HG02870 (cell line): ENCODE results near the gene SFN.
"Not testable (repeated sequence)": the region's sequence is repeated elsewhere in the genome, so short reads cannot be mapped to it uniquely, and the experiment has no call there.

Experiments used
- ATAC-seq: cut with Tn5 transposase; IDR thresholded peaks from one replicate; pipeline ENCODE4 v1.9.1; 2021; ENCODE audit warnings: mild to moderate bottlenecking, moderate library complexity; ENCODE audit not compliant: unreplicated experiment

Gene SFN

DNA sequence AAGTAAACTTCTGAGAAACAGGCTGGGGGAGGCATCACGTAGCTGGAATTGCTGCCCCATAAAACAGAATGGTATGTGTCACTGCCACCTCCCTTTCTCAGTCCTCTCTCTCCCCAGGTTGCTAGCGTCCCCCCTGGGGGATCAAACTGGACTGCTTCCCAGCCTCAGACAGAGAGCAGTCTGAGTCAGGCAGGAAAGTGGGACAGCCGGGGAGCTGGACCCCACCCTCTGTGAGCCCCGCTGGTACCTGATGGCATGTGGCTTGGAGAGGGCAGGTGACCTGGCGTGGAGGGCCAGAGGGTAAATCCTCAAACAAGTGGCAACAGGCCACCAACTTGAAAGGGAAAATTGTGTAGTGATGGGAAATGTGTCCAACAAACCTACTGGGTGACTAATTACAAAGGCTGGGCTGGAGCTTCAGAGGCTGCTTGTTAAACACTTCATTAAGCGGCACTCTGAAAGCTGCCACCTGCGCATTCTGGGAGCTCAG, 1.0 kb upstream of the SFN start:
- no peak for ATAC-seq

DNA sequence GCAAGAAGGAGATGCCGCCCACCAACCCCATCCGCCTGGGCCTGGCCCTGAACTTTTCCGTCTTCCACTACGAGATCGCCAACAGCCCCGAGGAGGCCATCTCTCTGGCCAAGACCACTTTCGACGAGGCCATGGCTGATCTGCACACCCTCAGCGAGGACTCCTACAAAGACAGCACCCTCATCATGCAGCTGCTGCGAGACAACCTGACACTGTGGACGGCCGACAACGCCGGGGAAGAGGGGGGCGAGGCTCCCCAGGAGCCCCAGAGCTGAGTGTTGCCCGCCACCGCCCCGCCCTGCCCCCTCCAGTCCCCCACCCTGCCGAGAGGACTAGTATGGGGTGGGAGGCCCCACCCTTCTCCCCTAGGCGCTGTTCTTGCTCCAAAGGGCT, 732 bp downstream of the SFN start:
- ATAC-seq, result no peak

DNA sequence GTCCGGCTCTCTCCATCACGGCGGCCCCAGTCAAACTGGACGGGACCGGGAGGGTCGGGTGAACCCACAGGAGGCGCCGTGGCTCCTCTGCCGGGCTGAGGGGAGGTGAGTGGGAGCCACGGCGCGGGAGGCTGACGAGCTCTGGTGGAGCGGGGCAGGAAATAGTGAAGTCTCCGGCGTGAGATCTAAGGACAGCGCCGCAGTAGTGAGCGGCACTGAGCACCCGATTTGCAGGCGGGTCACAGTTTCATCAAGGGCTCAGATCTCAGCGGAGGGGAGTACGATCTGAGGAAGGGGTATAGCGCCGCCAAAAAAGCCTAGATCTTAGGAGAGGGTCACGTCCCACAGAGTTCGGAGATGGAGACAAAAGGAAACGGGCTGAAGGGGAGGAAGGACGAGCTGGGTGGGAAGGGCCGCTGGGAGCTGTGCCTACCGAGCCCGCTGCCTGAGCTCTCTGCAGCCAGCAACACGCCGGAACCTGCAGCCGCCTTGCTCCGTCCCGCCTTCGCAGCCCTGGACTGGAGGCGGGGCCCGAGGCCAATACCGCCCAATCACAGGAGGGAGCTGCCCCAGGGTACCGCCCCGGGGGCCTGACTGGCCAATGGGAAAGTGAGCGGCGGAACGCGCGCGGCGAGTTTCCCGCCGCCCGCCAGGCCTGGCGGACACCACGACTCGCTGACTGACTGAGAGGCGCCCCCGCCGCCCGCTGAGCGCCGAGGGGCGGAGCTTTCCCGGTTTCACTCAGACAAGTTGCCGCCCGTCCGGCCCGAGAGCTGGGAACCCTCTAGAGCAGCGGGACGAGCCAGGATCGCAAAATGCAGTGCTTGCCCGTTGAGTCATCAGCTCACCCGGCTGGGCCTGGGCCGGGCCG, 1.9 kb downstream of the SFN start:
- ATAC-seq, result peak; percentile 90

DNA sequence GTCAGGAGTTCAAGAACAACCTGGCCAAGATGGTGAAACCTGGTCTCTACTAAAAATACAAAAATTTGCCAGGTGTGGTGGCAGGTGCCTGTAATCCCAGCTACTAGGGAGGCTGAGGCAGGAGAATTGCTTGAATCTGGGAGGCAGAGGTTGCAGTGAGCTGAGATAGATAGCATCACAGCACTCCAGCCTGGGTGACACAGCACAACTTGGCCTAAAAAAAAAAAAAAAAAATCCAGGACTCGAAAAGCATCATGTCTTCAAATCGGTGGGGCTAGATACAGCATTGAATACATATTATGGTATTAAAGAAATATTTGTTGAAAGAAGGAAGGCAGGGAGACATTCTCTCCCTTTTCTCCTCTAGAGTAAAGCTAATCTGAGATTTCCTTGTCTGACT, 10.1 kb downstream of the SFN start:
- not testable (repeated sequence) for ATAC-seq

DNA sequence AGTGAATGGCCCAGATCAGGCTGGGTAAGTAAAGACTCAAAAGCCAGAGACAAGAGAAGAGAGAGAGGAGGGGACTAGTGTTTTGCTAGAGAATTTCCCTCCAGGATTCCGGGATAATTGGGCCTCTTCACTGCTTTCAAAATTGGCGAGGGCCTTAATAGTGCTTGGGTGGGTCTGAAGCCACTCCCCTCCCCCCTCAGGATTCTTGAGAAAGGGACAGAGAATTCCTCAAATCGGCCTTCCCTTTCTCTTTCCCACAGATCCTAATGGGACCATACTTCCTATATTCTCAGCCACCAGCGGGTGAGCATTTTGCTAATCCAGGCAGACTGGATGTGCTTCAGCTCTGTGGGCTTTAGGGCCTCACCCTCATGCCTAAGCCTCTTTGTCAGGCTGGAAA, 11.9 kb downstream of the SFN start:
- no peak for ATAC-seq

DNA sequence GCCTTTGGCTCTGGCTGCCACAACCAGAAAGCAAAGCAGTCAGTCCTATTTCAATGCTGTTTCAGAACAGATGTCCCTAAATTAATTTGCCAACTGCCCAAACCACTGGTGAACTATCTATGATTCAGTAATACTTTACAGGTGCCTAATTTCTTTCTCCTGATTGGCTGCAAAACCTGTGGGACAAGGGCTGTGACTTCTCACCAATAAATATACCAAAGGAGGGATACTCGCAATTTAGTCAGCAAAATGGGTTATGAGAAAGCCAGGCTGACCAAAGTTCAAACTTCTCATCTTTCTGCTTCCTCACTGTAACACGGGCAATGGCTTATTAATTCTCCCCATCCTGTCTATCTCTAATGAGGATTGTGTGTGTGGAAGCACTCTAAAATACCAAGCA, 14.4 kb downstream of the SFN start:
- no peak for ATAC-seq

DNA sequence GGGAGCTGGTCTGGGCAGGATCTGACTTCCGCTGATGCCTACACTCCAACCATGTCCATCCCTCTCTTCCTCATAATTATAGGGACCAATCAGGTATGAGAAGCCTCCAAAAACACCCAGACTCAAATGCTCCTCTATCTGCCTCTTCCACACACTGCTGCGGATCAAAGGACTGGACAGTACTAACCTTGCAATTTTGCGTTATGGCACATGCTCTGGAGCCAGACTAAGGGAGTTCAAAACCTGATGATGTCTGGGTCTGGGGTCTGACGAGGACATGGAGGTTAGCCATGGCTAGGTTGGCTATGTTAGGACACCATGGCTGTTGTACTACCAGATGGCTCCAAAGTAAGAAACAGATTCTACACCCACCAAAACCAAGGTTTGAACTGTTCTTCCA, 16.8 kb downstream of the SFN start:
- no peak for ATAC-seq

DNA sequence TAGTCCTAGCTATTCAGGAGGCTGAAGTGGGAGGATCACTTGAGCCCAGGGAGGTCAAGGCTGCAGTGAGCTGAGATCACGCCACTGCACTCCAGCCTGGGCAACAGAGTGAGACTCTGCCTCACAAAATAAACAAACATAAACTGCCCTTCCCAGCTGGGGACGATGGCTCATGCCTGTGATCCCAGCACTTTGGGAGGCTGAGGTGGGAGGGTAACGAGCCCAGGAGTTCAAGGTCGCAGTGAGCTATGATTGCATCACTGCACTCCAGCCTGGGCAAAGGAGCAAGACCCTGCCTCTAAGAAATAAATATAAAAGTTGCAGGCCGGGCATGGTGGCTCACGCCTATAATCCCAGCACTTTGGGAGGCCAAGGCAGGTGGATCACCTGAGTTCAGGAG, 18.7 kb downstream of the SFN start:
- ATAC-seq, result not testable (repeated sequence)

DNA sequence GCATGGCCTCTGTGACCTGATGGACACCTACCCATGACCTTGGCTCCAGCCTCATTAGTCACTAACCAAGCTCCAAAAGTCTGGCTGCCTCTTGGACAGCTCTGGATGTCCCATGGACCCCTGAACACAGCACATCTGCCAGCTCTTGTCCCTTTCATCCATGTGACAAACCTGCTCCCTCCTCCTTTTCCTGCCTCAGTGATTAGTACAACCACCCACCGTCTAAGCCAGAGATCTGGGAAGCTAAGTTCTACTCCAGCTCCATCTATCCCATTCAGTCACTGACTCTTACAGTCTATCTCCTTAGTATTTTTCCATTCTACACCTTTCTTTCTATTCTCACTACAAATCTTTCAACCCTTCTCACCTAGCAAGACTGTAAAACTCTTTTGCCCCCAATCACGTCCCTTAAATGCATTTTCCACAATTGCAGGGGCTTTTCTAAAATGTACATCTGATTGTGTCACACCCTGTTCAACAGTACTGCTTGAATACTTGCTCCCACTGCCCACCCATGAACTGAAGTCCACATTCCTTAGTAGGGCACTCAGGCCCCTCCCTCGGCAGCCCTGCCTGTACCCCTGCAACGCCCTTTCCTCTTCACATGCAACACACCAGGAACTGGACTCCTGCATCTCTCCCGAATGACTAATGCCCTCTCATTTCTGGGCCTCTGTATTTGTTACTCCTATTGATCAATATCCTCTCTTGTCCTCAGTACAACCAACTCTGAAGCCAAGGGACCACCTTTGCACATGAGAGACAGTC, 19.9 kb downstream of the SFN start:
- ATAC-seq, result no peak

DNA sequence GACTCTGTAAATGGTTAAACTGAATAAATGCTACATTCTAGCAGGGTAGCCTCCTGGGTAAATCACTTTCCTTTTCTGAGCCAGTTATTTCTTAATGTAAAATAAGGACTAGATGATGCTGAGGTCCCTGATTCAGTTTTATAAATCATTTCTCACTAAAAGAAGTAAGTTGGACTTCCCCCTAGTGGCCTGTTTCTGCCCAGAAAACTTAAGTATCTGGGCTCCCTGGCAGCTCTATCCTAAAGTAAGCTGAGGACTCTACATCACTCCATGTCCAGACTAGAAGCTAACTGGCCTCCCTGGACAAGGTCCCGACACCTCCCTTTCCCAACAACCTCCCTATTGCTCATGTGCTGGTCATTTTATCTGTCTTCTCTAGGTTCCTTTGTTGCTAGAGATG, 24.2 kb downstream of the SFN start:
- no peak for ATAC-seq

DNA sequence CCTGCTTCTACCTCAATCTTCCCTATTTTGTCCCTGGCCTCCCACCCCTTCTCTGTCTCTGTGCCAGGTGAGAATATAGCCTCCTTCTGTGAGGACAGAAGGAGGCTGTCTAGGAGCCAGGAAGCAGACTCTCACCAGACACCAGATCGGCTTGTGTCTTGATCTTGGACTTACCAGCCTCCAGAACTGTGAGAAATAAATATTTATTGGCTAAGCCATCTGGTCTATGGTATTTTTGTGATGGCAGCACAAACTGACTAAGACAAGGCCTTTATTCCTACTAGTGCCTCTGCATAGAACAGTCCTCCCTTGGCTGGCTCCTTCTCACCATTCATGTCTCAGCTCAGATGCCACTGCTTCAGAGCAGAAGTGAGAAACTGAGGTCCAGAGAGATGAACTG, 25.3 kb downstream of the SFN start:
- no peak for ATAC-seq

DNA sequence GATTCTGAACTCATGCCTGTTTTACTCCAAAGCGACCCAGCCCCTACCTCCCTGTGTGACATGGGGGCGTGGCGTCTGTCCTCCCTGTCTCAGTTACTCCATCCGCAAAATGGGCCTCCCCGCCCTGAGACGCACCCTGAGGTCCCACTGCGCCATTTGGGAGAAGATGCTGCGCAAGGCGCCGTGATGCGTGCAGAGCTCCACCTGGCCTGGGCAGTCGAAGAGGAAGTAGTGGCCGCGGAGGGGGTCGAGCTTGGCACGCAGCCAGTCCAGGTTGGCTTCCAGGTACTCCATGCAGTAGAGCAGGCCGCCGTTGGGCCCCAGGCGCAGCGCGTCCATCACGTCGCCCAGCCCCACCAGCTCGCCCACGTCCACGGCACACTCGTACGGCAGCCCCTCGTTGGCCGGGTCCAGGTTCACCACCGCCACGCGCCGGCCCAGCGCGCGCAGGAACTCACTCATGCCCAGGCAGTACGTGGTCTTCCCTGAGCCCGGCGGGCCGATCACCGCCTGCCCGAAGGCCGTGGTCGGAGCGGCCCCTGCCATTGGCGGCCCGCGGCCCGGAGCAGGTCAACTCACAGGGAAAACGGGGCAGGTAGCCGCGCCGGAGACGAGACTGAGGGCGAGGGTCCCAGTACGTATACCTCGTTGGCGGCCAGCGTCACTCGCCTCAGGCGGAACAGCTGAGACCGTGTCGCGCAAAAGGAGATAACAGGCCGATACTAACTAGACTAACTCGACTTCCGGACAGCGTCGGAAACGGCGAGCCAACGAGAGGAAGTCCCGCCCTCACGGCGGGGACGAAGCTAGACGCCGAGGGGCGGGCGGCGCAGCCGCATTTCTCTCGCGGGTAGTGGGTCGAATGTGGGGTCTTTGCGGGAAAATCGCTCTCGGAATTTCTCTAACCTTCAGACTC, 26.9 kb downstream of the SFN start, which contains the start of gene GPN2:
TSS of gene GPN2 (minus strand) at position 733 of the 916 bp plus-strand sequence. CDS start at position 546, 187 bp downstream.
- peak; percentile 83 for ATAC-seq

DNA sequence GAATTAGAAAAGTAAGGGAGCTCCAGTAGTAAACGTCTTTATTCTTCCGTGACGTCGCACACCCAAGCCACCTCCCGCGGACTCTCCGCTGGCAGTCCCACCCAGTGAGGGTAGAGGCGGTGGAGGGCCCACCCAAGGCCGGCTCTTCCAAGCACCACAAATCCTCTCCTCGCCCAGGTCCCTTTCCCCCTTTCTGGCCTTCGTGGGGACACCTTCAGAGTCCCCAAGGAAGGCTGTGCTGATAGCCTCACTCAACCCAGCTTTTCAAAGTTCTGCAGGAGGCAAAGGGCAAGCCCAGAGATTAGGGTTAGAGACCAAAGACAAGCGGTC, 27.5 kb downstream of the SFN start:
- ATAC-seq, result peak; percentile 18

DNA sequence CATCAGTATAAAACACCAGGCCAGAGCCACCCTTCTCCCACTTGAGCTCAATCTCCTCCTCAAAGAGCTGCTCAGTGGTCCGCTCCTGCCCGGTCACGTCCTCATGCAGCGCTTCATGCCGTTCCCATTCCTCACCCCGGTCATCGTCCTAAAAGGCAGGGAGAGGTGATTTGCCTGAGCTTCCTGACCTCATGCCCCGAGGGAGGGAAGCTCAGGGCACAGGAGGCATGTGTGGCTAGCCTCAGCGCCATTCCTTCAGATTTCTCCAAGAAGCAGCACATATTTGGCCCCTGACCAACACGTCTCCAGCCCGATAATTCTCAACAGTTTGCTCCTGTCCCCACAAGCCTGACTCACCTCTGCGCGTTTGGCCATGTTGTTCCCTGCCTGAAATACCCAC, 31.3 kb downstream of the SFN start:
- ATAC-seq, result no peak

DNA sequence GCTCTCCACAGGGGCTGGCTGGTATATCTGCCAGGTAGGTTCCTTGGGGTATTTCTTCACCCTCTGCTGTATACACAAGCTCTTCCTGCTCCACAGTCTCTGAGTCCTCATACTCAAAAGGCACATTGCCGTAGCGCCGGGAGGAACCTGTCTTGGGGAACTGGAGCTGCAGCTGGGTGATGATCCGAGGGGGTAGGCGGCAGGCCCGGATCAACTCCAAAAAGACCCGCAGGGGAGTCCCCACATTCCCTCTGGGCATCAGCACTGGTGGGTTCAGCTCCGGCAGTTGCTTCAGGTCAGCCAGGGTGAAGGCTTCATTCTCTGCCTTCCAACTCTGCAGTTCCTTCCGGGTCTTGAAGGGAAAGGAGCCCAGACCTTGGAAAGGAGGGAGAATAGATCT, 34.4 kb downstream of the SFN start:
- no peak for ATAC-seq

DNA sequence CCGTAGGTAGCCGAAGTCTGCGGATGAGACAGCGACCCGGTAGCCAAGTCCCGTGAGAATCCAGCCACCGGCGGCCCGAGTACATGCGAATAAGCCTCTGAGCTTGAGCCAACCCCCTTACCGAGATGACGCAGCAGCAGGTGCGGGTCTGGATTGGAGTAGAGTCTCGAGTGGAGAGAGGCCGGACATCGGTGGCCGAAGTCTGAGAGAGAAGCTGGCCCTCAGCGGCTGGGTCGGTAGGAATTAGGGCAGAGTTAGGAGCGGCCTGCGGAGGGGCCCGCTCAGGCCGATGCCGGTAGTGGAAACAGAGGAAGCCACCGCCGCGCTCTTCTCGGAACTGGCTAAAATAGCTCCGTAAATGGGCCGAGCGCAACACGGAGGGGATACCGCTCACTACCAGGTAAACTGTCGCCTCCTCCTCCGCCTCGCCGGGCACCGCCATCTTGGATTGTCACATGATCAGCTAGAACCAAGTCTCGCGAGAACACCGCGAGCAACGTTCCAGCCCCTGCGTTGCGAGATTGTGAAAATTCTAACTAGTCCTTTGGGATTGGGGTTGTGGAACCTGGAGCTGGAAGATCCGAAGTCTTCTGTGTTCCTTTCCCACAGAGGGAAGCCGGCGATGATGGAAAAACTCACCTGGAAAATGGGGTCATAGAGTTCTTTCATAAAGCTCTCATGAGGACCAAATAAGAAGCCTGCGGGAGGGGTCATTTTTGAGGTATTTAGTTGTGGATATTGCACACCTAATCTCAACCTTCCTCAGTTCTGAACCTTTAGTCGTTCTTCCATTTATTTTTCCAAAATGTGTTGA, 37.3 kb downstream of the SFN start, which contains the start of gene GPATCH3:
TSS of gene GPATCH3 (minus strand) at position 467 of the 814 bp plus-strand sequence. CDS start at position 442, 25 bp downstream.
- peak; percentile 61 for ATAC-seq

DNA sequence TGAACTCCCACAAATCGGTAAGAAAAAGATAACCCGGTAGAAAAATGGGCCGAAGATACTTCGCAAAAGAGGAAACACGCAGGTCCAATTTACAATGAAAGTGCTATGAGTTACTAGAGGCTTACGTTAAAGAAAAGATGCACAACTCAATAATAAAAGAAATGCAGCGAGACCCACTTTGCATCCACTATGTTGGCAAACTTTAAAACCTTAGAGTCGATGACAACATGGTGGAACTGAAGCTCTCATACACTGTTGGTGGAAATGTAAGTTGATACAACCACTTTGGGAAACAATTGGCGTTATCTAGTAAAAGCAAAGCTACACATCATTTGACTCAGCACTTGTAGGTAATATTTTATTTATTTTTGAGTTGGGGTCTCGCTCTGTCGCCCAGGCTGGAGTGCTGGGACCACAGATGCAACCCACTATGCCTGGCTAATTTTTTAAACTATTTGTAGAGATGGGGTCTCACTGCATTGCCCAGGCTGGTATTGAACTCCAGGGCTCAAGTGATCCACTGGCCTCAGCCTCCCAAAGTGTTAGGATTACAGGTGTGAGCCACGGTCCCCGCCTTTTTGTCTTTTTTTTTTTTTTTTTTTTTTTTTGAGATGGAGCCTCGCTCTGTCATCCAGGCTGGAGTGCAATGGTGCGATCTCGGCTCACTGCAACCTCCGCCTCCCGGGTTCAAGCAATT, 38.0 kb downstream of the SFN start:
- no peak for ATAC-seq

DNA sequence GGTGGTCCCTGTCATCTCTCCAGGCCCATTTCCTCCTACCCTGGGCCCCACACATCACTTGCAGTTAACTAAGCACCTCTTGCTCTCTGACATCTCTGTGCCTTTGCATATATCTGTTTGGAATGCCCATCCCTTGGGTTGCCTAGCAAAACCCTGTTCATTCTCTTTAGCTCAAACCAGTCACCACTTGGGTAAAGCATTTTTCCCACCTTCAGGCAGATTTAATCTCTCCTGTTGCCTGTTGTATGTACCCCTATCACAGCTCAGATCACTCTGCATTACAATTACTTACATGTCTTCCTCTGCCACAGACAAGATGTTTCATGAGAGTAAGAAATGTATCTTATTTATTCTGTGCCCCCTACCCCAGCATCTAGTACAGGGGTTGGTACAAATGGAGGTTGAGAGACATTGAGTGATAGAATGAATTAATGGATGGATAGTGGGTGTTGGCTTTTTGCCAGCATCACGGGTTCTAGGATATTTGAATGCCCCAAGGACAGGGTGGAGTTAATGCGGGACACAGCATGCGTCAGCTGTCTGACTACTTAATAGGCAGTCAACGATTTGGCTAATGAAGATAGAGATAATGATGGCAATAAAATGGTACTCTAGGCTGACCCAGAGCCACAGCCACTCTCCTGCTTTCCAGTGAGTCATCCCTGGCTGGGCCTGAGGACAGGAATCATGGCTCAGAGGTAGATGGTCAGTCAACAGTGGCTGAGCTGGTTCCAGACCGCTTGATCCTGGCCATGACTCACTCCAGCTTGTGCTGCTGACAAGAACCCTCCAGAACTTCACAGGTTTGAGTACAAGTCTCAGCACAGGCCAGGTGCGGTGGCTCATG, 44.3 kb downstream of the SFN start:
- no peak for ATAC-seq

DNA sequence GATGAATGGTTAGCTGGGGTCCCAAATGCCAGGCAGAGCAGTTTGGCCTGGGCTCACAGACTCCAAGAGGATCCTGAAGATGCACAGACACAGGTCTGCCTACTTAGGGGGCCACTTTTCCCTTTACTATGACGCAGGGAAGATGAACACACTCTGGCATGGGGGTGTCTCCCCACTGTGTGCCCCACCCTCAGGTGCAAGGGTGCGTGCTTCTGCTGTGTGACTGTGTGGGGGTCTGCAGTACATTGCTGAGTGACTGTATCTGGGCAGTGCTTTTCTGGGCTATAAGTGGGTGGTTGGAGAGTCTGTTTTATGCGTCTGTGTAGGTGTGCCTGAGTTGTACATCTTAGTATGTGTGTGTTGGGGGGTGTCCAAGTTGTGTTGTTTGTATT, 47.0 kb downstream of the SFN start:
- no peak for ATAC-seq
